HG02884 (cell line): ENCODE results near the gene CLP1.
"Not testable (repeated sequence)": the region's sequence is repeated elsewhere in the genome, so short reads cannot be mapped to it uniquely, and the experiment has no call there.

Experiments
- ATAC-seq: cut with Tn5 transposase; IDR thresholded peaks from one replicate; pipeline ENCODE4 v1.9.1; 2021; ENCODE audit warnings: mild to moderate bottlenecking, moderate library complexity; ENCODE audit not compliant: unreplicated experiment

Gene CLP1

GRCh38 chr11:57659669-57660068, 2.1 kb downstream of the CLP1 start:
- no peak for ATAC-seq

GRCh38 chr11:57662893-57663292, 5.3 kb downstream of the CLP1 start:
- no peak for ATAC-seq

GRCh38 chr11:57663975-57664374, 6.4 kb downstream of the CLP1 start:
- no peak for ATAC-seq

- peak; percentile 58 for ATAC-seq
Measured at GRCh38 chr11:57667117-57667735, 9.7 kb downstream of the CLP1 start.

GRCh38 chr11:57667736-57668433, 10.3 kb downstream of the CLP1 start, which contains the start of gene ZDHHC5:
ZDHHC5 (plus strand) TSS chr11:57668114; CDS start chr11:57673091, 4,977 bp downstream.
- peak; percentile 81 for ATAC-seq

- peak; percentile 7 for ATAC-seq
Measured at GRCh38 chr11:57668434-57668782, 10.8 kb downstream of the CLP1 start.

- ATAC-seq, result no peak
Measured at GRCh38 chr11:57674251-57674650, 16.7 kb downstream of the CLP1 start.

- ATAC-seq, result no peak
Measured at GRCh38 chr11:57675176-57675941, 17.8 kb downstream of the CLP1 start.

GRCh38 chr11:57679396-57679795, 21.8 kb downstream of the CLP1 start:
- ATAC-seq, result no peak

- no peak for ATAC-seq
Measured at GRCh38 chr11:57680552-57680874, 23.0 kb downstream of the CLP1 start.

GRCh38 chr11:57681168-57681567, 23.6 kb downstream of the CLP1 start:
- ATAC-seq, result no peak

GRCh38 chr11:57690474-57690873, 32.9 kb downstream of the CLP1 start:
- ATAC-seq, result not testable (repeated sequence)

GRCh38 chr11:57698843-57699365, 41.3 kb downstream of the CLP1 start:
- no peak for ATAC-seq

GRCh38 chr11:57699813-57700212, 42.3 kb downstream of the CLP1 start:
- ATAC-seq, result no peak

GRCh38 chr11:57700425-57700824, 42.9 kb downstream of the CLP1 start:
- ATAC-seq, result no peak

GRCh38 chr11:57703341-57703740, 45.8 kb downstream of the CLP1 start:
- ATAC-seq, result no peak

GRCh38 chr11:57704932-57705331, 47.4 kb downstream of the CLP1 start:
- ATAC-seq, result no peak

GRCh38 chr11:57705432-57705831, 47.9 kb downstream of the CLP1 start:
- ATAC-seq, result not testable (repeated sequence)

- no peak for ATAC-seq
Measured at GRCh38 chr11:57709802-57710367, 52.3 kb downstream of the CLP1 start.
